Measurements from ENCODE around the gene IL13RA2.

Gene IL13RA2

DNA sequence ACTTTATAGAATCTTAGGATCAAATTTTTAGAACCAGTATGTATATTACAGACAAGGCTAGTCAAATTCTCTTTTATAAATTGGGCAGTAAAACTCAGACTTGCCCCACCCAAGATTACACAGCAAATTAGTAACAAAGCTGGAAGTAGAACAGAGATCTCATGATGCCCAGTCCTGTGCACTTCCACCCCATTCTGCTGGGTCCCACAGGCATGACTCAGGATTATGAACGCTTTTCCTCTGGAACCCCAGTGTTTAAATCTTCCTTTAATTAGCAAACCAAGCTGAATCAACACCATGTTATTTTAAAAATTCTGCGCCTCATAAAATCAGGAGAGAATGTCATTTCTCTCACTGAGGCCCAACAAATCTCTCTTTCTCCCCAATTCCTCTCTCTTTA is 1.5 kb upstream of the IL13RA2 start:
- Histone ChIP-seq H3K9me3 (ENCODE audit: severe bottlenecking) (no peaks in the 10 kb centered on the region), H3K27ac (no peak overlapping the region), H3K4me3 (ENCODE audit: low read depth, low read length) (no peak overlapping the region), H3K27me3 (ENCODE audit: insufficient read depth, low read depth, severe bottlenecking) (peaks cover 56% of the 10 kb centered on the region), H3K36me3 (no peaks in the 10 kb centered on the region)
- DNase-seq = no peak
- TF ChIP-seq, protein P1, sequence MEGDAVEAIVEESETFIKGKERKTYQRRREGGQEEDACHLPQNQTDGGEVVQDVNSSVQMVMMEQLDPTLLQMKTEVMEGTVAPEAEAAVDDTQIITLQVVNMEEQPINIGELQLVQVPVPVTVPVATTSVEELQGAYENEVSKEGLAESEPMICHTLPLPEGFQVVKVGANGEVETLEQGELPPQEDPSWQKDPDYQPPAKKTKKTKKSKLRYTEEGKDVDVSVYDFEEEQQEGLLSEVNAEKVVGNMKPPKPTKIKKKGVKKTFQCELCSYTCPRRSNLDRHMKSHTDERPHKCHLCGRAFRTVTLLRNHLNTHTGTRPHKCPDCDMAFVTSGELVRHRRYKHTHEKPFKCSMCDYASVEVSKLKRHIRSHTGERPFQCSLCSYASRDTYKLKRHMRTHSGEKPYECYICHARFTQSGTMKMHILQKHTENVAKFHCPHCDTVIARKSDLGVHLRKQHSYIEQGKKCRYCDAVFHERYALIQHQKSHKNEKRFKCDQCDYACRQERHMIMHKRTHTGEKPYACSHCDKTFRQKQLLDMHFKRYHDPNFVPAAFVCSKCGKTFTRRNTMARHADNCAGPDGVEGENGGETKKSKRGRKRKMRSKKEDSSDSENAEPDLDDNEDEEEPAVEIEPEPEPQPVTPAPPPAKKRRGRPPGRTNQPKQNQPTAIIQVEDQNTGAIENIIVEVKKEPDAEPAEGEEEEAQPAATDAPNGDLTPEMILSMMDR (IDR thresholded peaks at IDR 0.05; ENCODE audit: low read depth, low read length) = no peak

DNA sequence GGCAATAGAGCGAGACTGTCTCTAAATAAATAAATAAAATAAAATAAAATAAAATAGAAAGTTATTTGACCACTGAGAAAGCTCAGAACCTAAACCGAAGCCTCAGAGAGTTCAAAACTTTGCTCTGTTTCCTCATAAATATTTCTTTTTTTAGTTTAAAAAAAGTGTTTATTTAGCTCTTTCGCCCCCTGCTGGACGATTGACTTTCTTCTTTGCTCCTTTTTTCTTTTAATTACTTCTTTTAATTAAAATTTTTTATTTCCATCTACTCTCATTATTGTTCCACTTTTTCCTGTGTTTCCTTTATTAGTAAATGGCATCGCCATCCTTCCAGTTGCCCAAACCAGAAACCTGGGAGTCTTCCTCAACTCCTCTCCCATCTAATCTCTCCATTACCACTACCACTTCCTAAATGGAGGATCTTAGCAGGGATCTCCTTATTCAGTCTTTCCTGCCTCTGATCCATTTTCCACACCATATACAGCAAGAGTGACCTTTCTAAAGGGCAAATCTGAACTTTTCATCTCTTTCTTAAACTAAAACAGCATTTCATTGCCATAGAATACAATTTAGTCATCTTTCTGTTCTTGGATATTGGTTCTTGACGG is 728 bp upstream of the IL13RA2 start:
- Histone ChIP-seq H3K9me3 (ENCODE audit: severe bottlenecking) (no peaks in the 10 kb centered on the region), H3K27me3 (ENCODE audit: insufficient read depth, low read depth, severe bottlenecking) (peaks cover 56% of the 10 kb centered on the region), H3K36me3 (no peaks in the 10 kb centered on the region), H3K27ac (no peak overlapping the region), H3K4me3 (ENCODE audit: low read depth, low read length) (no peak overlapping the region)
- TF ChIP-seq, protein P1 (IDR thresholded peaks at IDR 0.05; ENCODE audit: low read depth, low read length) = peak; percentile 16; the same call in 1 of the 2 replicates
- DNase-seq = no peak

DNA sequence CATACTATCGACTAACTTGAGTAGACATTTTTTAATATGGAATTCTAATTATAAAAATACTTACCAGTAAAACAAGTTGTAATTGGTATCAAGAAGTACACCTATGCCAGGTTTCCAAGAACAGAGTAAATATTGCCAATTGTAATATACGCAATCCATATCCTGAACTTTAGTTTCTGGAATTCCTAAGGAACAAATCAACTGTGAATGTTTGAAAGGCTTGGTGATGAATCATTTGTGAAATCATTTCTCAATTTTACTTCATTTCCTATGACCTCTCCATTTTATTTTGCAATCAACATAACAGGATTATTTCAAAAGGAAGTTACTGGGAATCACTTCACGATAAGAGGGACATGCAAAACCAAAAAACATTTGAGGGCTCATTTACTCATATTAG is 3.7 kb downstream of the IL13RA2 start:
- Histone ChIP-seq H3K4me3 (ENCODE audit: low read depth, low read length) (no peak overlapping the region), H3K9me3 (ENCODE audit: severe bottlenecking) (no peaks in the 10 kb centered on the region), H3K36me3 (no peaks in the 10 kb centered on the region), H3K27me3 (ENCODE audit: insufficient read depth, low read depth, severe bottlenecking) (peaks cover 79% of the 10 kb centered on the region), H3K27ac (no peak overlapping the region)
- TF ChIP-seq, protein P1 (IDR thresholded peaks at IDR 0.05; ENCODE audit: low read depth, low read length) = no peak
- no peak for DNase-seq

DNA sequence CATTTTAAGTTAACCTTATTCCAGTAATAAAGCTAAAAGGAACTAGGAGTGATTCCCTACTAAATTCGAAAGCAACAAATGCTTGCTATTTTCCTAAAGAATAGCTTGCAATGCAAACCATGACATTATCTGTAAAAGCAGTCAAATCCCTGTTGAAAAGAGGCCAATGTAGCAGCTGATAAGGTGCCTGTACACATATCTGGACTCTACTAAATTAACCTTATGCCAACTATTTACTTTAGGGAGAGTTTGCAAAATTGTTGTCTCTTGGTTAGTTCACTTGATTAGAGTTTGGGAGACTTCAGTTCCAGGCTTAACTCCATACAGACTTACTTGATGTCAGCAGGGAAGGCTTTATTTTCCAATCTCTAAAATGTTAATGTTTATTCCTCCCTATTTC is 6.0 kb downstream of the IL13RA2 start:
- TF ChIP-seq, protein P1 (IDR thresholded peaks at IDR 0.05; ENCODE audit: low read depth, low read length) = no peak

DNA sequence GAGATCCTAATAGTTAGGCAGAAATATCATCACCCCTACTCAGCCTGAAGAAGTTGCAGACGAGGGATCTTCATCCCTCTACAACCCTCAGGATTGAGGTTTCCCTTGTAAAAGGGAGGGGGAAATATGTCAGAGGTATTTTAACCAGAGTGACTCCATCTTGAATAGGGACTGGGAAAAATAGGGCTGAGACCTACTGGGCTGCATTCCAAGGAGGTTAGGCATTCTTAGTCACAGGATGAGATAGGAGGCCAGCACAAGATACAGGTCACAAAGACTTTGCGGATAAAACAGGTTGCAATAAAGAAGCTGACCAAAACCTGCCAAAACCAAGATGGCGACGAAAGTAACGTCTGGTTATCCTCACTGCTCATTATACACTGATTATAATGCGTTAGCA is 17.5 kb downstream of the IL13RA2 start:
- Histone ChIP-seq H3K9me3 (ENCODE audit: severe bottlenecking) (no peaks in the 10 kb centered on the region), H3K27me3 (ENCODE audit: insufficient read depth, low read depth, severe bottlenecking) (peaks cover 77% of the 10 kb centered on the region), H3K27ac (no peak overlapping the region), H3K36me3 (no peaks in the 10 kb centered on the region), H3K4me3 (ENCODE audit: low read depth, low read length) (no peak overlapping the region)
- no peak for DNase-seq
- TF ChIP-seq, protein P1 (IDR thresholded peaks at IDR 0.05; ENCODE audit: low read depth, low read length) = no peak

More for the DNA sequence above, 6.0 kb downstream of the IL13RA2 start:
- H3K36me3 ChIP-seq = no peaks in the 10 kb centered on the region
- H3K9me3 ChIP-seq (ENCODE audit: severe bottlenecking) = no peaks in the 10 kb centered on the region
- H3K4me3 ChIP-seq (ENCODE audit: low read depth, low read length) = no peak overlapping the region
- no peak overlapping the region for H3K27ac ChIP-seq
- H3K27me3 ChIP-seq (ENCODE audit: insufficient read depth, low read depth, severe bottlenecking) = peaks cover 81% of the 10 kb centered on the region
- no peak for DNase-seq

DNA sequence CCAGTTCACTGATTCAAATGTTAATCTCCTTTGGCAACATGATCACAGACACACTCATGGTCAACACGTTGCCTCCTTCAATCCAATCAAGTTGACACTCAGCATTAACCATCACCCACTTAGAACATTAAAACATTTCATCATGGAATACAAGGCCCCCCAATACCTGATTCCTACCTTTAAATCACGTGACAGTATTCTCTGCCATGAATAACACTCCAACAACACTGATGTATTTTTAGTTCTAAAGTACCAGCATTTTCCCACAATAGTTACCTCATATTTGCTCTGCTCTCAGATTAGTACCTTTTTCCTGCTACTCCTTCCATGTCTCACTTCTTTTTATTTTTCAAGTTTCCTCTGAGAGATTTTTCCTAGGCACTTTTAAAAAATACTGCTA is 19.6 kb downstream of the IL13RA2 start:
- Histone ChIP-seq H3K36me3 (no peaks in the 10 kb centered on the region), H3K27me3 (ENCODE audit: insufficient read depth, low read depth, severe bottlenecking) (peaks cover 70% of the 10 kb centered on the region), H3K27ac (no peak overlapping the region), H3K9me3 (ENCODE audit: severe bottlenecking) (no peaks in the 10 kb centered on the region), H3K4me3 (ENCODE audit: low read depth, low read length) (no peak overlapping the region)
- TF ChIP-seq, protein P1 (IDR thresholded peaks at IDR 0.05; ENCODE audit: low read depth, low read length) = no peak
- no peak for DNase-seq

All from WERI-Rb-1 (cell line).